HG03575 (cell line): Measurements from ENCODE around the gene CDH23.

Experiments
- ATAC-seq: cut with Tn5 transposase; IDR thresholded peaks from one replicate; pipeline ENCODE4 v1.9.1; 2021; ENCODE audit not compliant: unreplicated experiment, insufficient number of reproducible peaks, low FRiP score; ENCODE audit errors: extremely low read depth

Gene CDH23

DNA sequence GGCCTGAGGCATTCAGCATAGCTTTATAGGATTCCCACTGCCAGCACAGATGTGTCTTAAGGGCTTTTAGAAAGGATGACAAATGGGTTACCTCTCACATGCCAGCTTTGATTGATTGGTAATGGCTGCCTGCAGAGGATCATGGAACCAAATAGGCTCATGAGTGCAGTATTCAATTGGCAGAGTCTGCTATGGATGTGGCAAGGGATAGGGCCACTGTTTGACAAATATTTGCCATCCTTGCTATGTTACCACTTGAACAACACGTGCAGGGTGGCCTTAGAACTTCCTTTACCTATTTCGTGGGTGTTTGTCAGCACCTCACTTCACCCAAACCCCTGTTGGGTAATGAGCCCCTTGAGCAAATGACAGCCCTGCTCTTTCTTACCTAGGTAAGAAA, 183.7 kb downstream of the CDH23 start:
- no peak for ATAC-seq

DNA sequence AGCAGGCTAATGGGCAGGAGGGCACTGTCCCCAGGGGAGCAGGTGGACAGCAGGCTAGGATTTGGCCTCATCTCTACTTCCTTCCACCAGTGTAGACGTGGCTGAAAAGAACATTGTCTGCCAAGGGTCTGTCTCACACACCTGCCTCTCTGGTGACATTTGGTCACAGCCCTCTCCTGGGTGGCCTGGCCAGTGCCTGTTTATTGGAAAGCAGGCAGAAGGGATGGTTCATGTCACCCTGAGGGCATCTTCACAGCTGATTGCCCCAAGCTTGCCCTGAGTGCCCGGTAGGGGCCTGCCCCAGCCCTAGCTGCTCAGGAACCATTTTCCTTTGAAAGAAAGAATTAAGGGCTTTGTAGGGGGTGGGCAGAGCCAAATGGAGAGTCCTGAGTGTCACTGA, 184.2 kb downstream of the CDH23 start:
- ATAC-seq = no peak

- no peak for ATAC-seq
These were observed 184.7 kb downstream of the CDH23 start for GRCh38 chr10:71581376-71581775.

GRCh38 chr10:71582019-71582418, 185.3 kb downstream of the CDH23 start:
- ATAC-seq = no peak

DNA sequence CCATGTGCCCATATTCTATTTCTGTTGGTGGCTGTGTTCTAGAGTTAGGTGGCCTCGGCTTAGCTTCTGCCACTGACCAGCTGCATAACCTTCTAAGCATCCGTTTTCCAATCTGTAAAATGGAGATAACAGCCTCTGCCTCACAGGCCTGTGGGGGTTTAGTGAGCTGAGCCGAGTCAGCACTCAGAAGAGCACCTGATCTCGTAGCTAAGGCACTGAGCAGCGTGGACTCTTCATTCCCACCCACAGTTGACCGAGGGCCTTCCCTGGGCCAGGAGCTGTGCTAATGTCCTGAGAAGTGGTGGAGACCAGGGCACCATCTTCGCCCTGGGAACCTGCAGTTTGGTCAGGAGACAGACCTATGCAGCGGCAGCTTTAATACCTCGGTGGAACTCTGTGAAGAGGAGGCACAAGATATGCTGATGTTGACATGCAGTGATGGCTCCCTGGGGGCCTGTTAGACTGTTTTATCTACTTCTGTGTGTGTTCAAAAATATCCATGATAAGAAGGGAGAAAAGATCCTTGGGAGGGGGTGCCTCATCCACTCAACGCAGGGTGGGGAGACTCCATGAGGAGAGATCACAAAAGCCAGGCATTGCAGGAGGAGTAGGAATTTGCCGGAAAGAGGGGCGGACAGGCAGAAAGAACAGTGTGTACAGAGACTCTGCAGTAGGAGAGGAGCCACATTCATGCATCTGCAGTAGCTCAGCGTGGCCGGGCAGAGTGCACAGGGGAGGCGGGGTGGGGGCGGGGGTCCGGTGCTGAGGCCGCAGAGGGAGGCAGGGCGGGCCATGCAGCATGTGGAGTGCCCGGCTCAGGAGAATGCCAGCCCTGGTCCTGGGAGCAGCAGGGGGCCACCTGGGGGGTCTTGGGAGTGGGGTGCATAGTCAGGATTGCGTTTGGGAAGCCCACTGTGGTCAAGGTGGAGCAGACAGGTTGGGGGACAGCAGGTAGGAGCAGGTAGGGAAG, 186.1 kb downstream of the CDH23 start:
- ATAC-seq = no peak

DNA sequence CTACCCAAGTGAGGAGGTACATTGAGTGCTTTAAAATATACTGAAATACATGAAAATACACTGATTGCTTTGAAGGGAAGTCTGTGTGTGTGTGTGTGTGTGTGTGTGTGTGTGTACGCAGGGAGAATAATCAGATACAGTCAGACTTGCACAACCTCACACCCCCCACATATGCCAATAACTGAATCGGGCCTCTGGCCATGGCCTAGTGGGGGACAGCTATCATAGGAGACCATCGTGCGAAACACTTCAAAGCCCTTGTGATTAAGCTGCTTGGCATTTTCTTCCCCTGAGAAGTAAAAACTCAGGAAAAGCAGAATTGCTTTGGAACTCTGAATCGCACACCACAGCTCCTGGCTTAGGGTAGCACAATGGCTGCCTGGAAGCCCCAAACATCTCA, 187.7 kb downstream of the CDH23 start:
- no peak for ATAC-seq

DNA sequence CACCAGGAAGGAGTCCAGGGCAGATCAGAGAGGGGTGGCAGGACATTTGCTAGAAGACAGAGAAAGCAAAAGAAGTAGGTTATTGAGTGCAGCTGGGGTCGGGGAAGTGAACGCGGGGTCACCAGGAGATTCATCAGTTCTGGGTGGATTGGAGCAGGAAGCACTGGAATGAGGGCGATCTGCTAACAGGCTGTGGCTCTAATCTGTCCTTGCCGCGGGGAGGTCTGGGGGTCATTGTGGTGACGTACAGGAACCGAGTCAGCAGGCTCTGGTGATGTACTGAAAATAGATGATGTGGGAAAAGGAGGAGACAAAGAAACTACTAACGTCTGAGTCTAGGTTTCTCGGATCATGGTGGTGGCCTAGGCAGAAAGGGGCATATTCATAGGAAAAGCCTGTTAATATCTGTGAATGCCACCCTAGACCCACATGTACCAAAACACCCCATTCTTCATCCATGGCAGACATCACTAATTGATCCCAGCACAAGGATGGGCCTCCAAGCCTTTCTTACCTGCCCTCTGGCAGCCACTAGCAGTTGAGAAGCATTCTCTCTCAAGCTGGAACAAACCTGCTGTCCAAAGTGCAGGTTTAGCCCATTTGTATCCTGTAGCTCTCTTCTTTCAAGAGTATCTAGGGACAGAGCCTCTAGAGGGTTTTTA, 188.3 kb downstream of the CDH23 start:
- no peak for ATAC-seq

DNA sequence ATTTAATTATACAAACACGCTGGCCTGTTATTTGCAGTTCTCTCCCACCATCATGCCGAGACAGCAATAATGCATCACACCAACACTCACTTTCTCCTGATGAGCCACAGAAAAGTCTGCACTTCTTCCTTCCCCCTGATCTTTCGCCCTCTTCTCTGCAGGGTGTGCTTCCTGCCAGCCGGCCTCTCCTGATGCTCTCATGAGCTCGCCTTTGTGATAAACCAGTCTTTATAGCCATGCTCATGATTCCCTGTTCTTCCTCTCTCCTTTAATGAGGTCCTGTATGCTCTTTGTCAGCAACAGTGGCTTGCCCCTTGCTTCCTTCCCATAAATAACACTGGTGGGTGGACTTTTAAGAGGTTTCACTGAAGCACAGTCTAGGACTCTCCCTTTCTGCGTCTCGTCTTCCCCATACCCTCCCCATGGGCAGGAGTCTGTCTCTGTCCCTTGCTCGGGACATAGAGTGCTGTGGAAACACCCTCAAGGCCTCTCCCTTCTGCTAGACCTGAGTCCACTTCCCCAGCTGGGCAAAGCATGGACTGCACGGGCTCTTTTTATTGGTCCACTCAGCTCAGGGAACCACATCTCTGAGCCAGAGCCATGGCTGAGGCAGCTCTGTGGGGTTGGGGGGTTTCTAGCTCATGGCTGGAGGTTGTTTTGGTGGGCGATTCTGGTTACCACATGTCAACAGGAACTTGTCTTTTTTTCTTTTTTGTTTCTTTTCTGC, 189.0 kb downstream of the CDH23 start:
- ATAC-seq = no peak

DNA sequence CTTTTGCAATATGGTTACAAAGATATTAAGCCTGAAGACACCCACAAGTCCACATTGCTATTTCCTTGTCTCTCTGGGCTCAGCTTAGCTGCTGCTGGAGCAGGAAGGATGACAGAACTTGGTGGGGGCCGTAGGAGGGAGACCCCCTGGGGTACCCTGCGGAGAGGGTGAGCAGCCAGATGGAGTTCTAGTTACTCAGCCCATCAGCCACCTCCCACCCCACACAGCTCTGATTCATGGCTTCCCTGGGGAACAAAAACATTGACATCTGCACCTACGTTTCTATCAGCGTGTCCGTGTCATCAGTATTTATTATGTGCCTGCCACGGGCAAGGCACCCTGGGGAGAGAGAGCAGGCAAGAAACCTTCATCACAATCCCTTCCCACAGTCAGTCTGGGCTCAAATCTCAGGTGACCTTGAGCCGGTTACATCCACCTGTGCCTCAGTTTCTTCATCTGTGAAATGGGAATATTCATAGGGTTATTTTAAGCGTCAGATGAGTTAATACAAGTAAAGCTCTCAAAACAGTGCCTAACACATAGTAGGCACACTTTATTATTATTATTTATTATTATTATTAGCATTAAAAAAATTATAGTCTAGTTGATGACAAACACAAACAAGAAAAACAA, 191.3 kb downstream of the CDH23 start:
- ATAC-seq = no peak

DNA sequence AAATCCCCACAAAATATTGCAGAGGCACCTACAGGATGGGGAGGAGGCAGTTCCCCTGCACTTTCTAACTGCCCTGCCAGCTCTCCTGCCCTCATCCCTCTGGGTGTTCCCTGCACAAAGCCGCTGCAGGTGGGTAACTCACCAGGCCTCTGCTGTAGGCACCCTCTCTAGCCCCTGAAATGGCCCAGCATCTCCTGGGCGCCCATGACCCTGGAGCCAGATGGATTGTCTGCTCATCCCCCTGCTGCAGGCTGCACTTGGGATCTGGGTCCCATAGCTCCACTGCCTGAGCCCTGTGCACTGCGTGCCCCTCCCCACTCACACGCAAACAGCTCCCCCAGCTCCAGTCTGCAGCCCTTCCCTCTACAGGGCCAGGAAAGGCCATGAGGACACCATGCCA, 192.0 kb downstream of the CDH23 start:
- ATAC-seq = no peak

GRCh38 chr10:71589617-71590551, 193.2 kb downstream of the CDH23 start:
- no peak for ATAC-seq

- ATAC-seq = no peak
These were observed 194.1 kb downstream of the CDH23 start for GRCh38 chr10:71590781-71591350.

DNA sequence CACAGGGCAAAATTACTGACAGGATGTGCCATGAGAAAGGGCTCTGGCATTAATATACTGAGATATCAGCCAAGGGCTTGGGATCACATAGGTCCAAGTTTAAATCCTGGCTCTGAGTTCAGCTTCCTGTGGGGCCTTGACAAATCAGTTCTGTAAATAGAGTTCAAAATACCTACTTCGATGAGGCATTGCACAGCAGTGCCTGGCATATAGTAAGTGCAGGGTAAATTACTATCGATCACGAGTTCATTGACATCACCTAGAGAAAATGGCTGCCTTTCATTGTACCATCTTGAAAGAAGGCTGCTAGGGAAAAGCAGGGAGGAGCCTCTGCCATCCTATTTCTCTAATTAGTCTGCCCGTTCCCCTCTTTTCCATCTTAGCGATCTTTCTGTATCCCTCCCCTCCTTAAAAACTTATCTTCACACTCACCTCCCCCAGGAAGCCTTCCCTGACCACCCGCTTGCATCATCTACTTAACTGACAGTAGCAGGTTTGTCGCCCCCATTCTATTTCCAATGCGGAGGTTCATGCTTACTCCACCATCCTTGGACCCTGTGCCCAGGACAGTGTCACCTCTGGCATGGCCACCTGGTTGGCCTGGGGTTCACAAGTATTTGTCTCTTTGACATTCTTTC, 198.3 kb downstream of the CDH23 start:
- no peak for ATAC-seq

DNA sequence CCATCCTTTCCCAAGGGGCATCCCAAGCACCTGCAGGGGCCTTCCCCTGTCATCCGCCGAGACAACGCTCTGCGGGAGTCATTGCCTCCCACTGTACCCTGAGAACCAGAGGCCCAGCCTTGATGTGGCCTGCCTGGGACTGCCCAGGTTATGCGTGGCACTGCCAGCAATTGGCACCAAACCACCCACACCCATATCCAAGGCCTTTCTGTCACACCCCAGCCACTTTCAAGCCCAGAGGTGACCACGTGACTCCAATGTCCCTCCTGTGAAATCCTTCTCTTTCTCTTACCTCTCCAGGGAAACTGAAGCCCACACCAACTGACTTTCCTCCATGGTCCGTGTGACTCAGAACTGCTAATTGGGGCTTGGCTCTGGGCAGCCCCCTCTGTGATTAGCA, 198.9 kb downstream of the CDH23 start:
- ATAC-seq = no peak

GRCh38 chr10:71596127-71596526, 199.4 kb downstream of the CDH23 start:
- ATAC-seq = no peak

DNA sequence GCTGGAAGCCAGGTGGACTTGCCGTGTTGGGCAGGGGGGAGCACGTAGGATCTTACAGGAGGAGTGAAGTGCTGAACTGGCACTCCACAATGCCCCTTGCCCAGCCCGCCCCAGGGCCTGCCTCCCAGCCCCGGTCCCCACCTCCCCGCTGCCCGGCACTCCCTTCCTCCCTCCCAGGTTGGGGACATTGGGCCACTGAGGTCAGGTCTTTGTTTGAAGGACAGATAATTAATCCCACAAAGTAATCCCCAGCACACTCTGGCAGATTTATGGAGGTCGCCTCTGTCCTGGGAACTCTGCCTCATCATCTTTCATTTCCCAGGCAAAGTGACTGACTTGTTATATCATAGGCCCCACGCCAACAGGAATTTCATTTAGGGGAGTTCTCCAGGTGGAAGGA, 200.0 kb downstream of the CDH23 start:
- ATAC-seq = no peak

GRCh38 chr10:71597821-71598498, 201.2 kb downstream of the CDH23 start:
- ATAC-seq = no peak
